ENCODE measurements around the gene TENM3.

- TF ChIP-seq IRF3 (IDR thresholded peaks at IDR 0.05) (no peak), BRCA1 (IDR thresholded peaks at IDR 0.05; ENCODE audit: low read depth, low read length) (no peak), CTCF (IDR thresholded peaks at IDR 0.05 in 2 of 3, conservative IDR thresholded peaks at IDR 0.05 in 1 of 3; ENCODE audit: control insufficient read depth in 2 of 3, extremely low read depth in 1 of 3, insufficient read depth in 1 of 3, low read depth in 3 of 3, low read length in 3 of 3) (no peak), PML (IDR thresholded peaks at IDR 0.05; ENCODE audit: low read length) (no peak), NFYB (IDR thresholded peaks at IDR 0.05; ENCODE audit: insufficient read depth, low read depth, low read length) (no peak)
These were observed 19.5 kb upstream of the TENM3 start for GRCh38 chr4:182223708-182224107.

Data from GM12878 (cell line).